ENCODE measurements around the gene RRAGD.

The RRAGD gene

DNA sequence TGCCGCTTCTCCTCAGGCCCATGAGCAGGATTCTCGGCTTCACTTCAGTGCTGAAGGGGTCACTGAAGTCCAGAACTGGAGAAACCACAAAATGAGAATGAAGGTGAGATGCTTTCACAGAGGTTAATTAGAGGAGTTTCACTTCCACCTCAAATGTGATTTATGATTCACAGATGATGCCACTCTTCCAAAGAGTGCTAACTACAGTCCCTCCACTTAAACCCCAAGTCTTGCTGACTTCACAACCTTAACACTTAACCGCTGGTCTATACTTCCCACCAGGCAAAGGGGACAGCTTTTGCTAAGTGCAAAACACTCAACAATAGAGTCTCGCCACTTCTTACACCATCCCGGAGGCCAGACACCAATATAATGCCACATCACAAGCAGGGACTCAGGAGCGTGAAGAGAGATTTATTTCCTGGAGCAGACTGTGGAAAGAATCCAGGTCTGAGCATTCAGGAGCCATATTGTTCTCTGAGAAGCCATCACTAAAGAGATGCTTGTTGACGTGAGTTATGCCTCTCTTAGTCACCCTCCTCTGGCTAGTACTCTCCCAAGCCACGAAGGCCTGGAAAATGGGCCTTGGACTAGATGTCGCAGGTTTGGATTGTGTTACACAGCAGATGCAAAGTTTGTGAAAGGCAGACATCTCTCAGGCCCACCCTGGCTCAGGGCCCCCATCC is 24.4 kb downstream of the RRAGD start:
- TF ChIP-seq, protein P1, sequence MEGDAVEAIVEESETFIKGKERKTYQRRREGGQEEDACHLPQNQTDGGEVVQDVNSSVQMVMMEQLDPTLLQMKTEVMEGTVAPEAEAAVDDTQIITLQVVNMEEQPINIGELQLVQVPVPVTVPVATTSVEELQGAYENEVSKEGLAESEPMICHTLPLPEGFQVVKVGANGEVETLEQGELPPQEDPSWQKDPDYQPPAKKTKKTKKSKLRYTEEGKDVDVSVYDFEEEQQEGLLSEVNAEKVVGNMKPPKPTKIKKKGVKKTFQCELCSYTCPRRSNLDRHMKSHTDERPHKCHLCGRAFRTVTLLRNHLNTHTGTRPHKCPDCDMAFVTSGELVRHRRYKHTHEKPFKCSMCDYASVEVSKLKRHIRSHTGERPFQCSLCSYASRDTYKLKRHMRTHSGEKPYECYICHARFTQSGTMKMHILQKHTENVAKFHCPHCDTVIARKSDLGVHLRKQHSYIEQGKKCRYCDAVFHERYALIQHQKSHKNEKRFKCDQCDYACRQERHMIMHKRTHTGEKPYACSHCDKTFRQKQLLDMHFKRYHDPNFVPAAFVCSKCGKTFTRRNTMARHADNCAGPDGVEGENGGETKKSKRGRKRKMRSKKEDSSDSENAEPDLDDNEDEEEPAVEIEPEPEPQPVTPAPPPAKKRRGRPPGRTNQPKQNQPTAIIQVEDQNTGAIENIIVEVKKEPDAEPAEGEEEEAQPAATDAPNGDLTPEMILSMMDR (IDR thresholded peaks at IDR 0.05): no peak
- TF ChIP-seq ZFX (IDR thresholded peaks at IDR 0.05; ENCODE audit: borderline replicate concordance): no peak
- H3K27ac ChIP-seq: no peak overlapping the region

DNA sequence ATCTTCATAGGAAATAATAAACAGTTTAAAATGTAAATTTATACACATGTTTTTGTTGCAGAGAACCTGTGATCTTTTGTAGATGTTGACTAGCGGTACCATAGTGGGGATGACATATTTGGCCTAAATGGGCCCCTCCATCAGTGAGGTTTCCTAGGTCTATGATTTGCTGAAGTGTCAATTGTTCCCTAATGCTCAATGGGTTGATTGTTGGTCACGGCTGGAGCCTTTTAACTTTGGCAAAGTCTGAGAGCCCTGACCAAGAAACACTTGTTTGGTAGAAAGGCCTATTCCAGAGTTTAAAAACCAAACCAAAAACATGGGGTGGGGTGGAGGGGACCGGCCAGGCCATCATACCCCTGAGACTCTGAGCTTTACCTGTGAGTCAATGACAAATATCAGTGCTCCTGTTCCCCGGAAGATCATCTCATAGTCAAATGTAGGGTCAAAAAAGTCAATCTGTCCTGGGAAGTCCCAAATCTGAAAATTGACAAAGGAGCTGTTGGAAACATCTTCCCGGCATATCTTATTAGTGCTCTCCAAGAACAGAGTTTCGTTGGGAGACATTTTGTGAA is 25.1 kb downstream of the RRAGD start:
- TF ChIP-seq, protein P1 (IDR thresholded peaks at IDR 0.05): no peak
- TF ChIP-seq ZFX (IDR thresholded peaks at IDR 0.05; ENCODE audit: borderline replicate concordance): no peak
- H3K27ac ChIP-seq: no peak overlapping the region

DNA sequence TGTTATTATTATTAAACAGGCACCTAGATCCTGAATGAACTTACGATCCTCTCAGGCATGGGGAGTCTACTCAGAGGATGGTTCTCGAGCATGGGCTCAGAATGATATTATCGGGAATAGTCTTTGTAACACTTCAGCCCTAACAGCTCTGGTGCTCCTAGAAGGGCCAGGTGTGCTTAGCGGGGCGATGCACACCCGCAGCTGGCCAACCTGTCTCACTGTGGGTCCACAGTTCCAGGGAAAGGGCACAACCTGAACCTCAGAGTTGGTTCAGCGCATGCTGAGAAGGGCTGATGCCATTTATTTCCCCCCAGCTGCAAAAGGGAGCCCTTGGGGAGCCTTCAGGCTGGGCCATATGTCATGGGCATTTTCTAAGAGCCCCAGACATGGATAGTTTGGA is 26.2 kb downstream of the RRAGD start:
- H3K27ac ChIP-seq: no peak overlapping the region
- TF ChIP-seq ZFX (IDR thresholded peaks at IDR 0.05; ENCODE audit: borderline replicate concordance): no peak
- TF ChIP-seq, protein P1 (IDR thresholded peaks at IDR 0.05): no peak

DNA sequence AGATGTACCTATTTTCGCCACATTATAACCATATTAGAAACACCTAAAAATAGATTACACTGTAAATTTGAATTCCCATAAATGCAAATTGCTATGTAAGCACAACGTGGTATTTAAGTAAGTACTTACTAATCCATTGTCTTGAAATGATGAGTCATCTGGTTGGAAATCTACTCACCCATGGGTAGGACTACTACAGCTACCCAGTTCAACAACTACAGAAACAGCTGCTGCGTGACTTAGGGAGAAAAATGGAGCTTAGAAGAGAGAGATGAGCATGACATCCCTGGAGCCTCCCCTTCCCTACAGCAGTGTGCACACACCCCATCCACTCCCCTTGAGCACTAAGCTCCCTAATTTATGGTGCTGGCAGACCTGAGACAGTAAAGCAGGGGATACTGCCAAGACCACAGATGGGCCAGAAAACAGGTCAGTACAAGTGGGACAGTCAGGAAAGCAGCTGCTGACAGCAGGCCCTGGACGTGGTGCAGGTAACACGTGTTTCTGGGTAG is 26.9 kb downstream of the RRAGD start:
- no peak overlapping the region for H3K27ac ChIP-seq
- TF ChIP-seq ZFX (IDR thresholded peaks at IDR 0.05; ENCODE audit: borderline replicate concordance): no peak
- TF ChIP-seq, protein P1 (IDR thresholded peaks at IDR 0.05): no peak

DNA sequence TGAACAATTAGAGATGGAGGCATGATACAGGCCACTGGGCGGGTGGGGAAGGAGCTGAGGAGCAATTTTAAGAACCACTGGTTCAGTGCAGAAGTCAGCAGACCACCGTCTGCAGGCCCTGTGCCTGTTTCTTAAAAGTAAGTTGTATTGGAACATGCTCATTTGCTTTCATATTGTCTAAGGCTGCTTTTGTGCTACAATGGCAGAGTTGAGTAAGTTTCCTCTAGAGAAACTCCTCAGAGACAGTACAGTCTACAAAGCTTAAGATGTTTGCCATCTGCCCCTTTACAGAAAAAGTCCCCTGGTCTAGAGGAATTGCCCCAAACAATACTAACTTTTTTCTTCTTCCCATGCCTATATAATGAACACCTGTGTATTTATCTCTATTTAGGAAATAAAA is 31.0 kb downstream of the RRAGD start:
- H3K27ac ChIP-seq: no peak overlapping the region
- no peak for TF ChIP-seq ZFX (IDR thresholded peaks at IDR 0.05; ENCODE audit: borderline replicate concordance)
- TF ChIP-seq, protein P1 (IDR thresholded peaks at IDR 0.05): no peak

DNA sequence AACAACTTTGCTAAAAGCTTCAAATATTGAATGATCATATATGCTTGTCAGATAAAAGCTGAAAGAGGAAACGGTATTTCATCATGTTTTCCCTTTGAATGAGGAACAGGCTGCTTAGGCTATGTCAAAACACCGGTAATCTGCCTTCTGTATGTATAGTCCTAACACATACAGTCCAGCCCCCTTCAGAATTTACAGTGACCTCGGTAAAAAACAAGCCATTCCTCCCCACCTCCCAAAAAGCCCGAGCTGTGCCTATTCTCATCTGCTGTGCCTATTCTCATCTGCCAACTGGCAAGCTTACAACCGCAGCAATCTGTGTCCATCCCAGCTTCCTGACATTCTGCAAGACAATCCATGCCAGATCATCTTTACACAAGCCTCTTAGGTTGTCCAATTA is 32.8 kb downstream of the RRAGD start:
- no peak overlapping the region for H3K27ac ChIP-seq
- TF ChIP-seq ZFX (IDR thresholded peaks at IDR 0.05; ENCODE audit: borderline replicate concordance): no peak
- TF ChIP-seq, protein P1 (IDR thresholded peaks at IDR 0.05): no peak

DNA sequence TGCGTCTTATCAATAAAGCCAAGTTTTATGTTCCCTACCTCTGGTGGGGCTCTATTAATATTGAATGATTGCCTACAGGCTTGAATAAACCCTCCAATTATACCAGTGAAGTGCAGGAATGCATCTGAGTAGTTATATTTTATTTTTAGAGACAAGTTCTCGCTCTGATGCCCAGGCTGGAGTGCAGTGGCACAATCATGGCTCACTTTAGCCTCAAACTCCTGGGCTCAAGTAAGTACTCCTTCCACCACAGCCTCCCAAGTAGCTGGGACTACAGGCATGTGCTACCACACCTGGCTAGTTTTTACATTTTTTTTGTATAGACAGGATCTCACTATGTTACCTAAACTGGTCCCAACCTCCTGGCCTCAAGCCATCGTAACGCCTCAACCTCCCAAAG is 33.4 kb downstream of the RRAGD start:
- no peak overlapping the region for H3K27ac ChIP-seq
- TF ChIP-seq ZFX (IDR thresholded peaks at IDR 0.05; ENCODE audit: borderline replicate concordance): no peak
- TF ChIP-seq, protein P1 (IDR thresholded peaks at IDR 0.05): no peak
